GM18505 (cell line): Measurements from ENCODE around the gene DSCAM.

Experiments
- ATAC-seq: cut with Tn5 transposase; IDR thresholded peaks from one replicate; pipeline ENCODE4 v1.9.1; 2021; ENCODE audit not compliant: unreplicated experiment
- POLR2A ChIP-seq: IDR thresholded peaks from 4 replicates; pipeline ENCODE4 v1.6.1; 2011; ENCODE audit warnings: borderline replicate concordance; ENCODE audit not compliant: insufficient read depth, insufficient read length; ENCODE audit errors: extremely low read depth

The DSCAM gene

GRCh38 chr21:40547906-40548513 lies 298.9 kb downstream of the DSCAM start:
- no peak for ATAC-seq
- TF ChIP-seq POLR2A, result no peak

GRCh38 chr21:40546647-40547046 lies 300.3 kb downstream of the DSCAM start:
- TF ChIP-seq POLR2A, result no peak
- no peak for ATAC-seq

- TF ChIP-seq POLR2A, result no peak
- ATAC-seq, result no peak
These were observed 306.7 kb downstream of the DSCAM start for GRCh38 chr21:40540216-40540615.

GRCh38 chr21:40534886-40535285 lies 312.1 kb downstream of the DSCAM start:
- no peak for TF ChIP-seq POLR2A
- no peak for ATAC-seq

GRCh38 chr21:40531431-40532110 lies 315.4 kb downstream of the DSCAM start:
- TF ChIP-seq POLR2A, result no peak
- no peak for ATAC-seq

- no peak for ATAC-seq
- TF ChIP-seq POLR2A, result no peak
These were observed 315.9 kb downstream of the DSCAM start for GRCh38 chr21:40531016-40531415.

- TF ChIP-seq POLR2A, result no peak
- no peak for ATAC-seq
These were observed 329.3 kb downstream of the DSCAM start for GRCh38 chr21:40517646-40518045.

- ATAC-seq, result no peak
- TF ChIP-seq POLR2A, result no peak
These were observed 330.6 kb downstream of the DSCAM start for GRCh38 chr21:40516335-40516734.

GRCh38 chr21:40512590-40512989 lies 334.4 kb downstream of the DSCAM start:
- no peak for ATAC-seq
- no peak for TF ChIP-seq POLR2A

GRCh38 chr21:40507978-40508377 lies 339.0 kb downstream of the DSCAM start:
- no peak for TF ChIP-seq POLR2A
- no peak for ATAC-seq

GRCh38 chr21:40505681-40506080 lies 341.3 kb downstream of the DSCAM start:
- no peak for ATAC-seq
- no peak for TF ChIP-seq POLR2A

GRCh38 chr21:40505244-40505643 lies 341.7 kb downstream of the DSCAM start:
- TF ChIP-seq POLR2A, result no peak
- no peak for ATAC-seq

- no peak for ATAC-seq
- TF ChIP-seq POLR2A, result no peak
These were observed 342.1 kb downstream of the DSCAM start for GRCh38 chr21:40504825-40505224.

- no peak for TF ChIP-seq POLR2A
- no peak for ATAC-seq
These were observed 350.8 kb downstream of the DSCAM start for GRCh38 chr21:40496116-40496515.
